ENCODE results near the gene FOXP1. TPM values are rescaled to one million over a fixed set of nuclear protein-coding genes. Genes with fewer than 3 reads are reported as not detected.

Gene FOXP1
- polyA plus RNA-seq, 1 donor (not counting 4 experiments of a cell fraction or from before 2014, with no cell fraction given) = 14.6 TPM

GRCh38 chr3:71625676-71626075 is 42.1 kb upstream of the FOXP1 start:
- Histone ChIP-seq H3K9me1 (ENCODE audit: control insufficient read depth, extremely low read depth, insufficient read depth, low read length) (no peaks in the 10 kb centered on the region), H3K9me3 (ENCODE audit: control insufficient read depth, low read depth, low read length) (no peaks in the 10 kb centered on the region), H3K4me2 (ENCODE audit: control insufficient read depth, extremely low read depth, insufficient read depth, low read depth, low read length) (no peak overlapping the region), H2AFZ (ENCODE audit: control insufficient read depth, low read length) (no peak overlapping the region), H3K4me3 (ENCODE audit: control insufficient read depth in 2 of 3, extremely low read depth in 1 of 3, insufficient read depth in 2 of 3, low read depth in 1 of 3, low read length in 3 of 3) (no peak overlapping the region), H3K36me3 (ENCODE audit: control insufficient read depth in 2 of 2, extremely low read depth in 1 of 2, insufficient read depth in 2 of 2, low read length in 2 of 2) (no peaks in the 10 kb centered on the region), H3K27ac (ENCODE audit: control insufficient read depth, insufficient read depth, low read length) (no peak overlapping the region), H4K20me1 (ENCODE audit: control insufficient read depth, extremely low read depth, insufficient read depth, low read length) (no peaks in the 10 kb centered on the region), H3K27me3 (ENCODE audit: control insufficient read depth, extremely low read depth, insufficient read depth, low read length) (peaks cover 3% of the 10 kb centered on the region), H3K79me2 (ENCODE audit: control insufficient read depth, insufficient read depth, low read length) (no peaks in the 10 kb centered on the region), H3K4me1 (ENCODE audit: control insufficient read depth, extremely low read depth, insufficient read depth, low read length) (no peaks in the 10 kb centered on the region), H3K9ac (ENCODE audit: control insufficient read depth, extremely low read depth, insufficient read depth, low read length) (no peak overlapping the region)
- TF ChIP-seq EZH2 (IDR thresholded peaks at IDR 0.05; ENCODE audit: low read length) = no peak
- TF ChIP-seq, protein P1, sequence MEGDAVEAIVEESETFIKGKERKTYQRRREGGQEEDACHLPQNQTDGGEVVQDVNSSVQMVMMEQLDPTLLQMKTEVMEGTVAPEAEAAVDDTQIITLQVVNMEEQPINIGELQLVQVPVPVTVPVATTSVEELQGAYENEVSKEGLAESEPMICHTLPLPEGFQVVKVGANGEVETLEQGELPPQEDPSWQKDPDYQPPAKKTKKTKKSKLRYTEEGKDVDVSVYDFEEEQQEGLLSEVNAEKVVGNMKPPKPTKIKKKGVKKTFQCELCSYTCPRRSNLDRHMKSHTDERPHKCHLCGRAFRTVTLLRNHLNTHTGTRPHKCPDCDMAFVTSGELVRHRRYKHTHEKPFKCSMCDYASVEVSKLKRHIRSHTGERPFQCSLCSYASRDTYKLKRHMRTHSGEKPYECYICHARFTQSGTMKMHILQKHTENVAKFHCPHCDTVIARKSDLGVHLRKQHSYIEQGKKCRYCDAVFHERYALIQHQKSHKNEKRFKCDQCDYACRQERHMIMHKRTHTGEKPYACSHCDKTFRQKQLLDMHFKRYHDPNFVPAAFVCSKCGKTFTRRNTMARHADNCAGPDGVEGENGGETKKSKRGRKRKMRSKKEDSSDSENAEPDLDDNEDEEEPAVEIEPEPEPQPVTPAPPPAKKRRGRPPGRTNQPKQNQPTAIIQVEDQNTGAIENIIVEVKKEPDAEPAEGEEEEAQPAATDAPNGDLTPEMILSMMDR (optimal IDR thresholded peaks at IDR 0.05 in 1 of 3, IDR thresholded peaks at IDR 0.05 in 1 of 3, conservative IDR thresholded peaks at IDR 0.05 in 1 of 3; ENCODE audit: extremely low read depth in 1 of 3, insufficient read depth in 2 of 3, low read length in 3 of 3) = no peak
- dilution Hi-C loops (cut with MboI; ENCODE audit: extremely low pct_ligation_motif_present, low sequenced_read_pairs) = no loop called here
- FAIRE-seq = no peak
- no peak for DNase-seq (ENCODE audit: low read depth, low spot score)

- Histone ChIP-seq H2AFZ (ENCODE audit: control insufficient read depth, low read length) (no peak overlapping the region), H3K9ac (ENCODE audit: control insufficient read depth, extremely low read depth, insufficient read depth, low read length) (no peak overlapping the region), H3K9me1 (ENCODE audit: control insufficient read depth, extremely low read depth, insufficient read depth, low read length) (no peaks in the 10 kb centered on the region), H3K36me3 (ENCODE audit: control insufficient read depth in 2 of 2, extremely low read depth in 1 of 2, insufficient read depth in 2 of 2, low read length in 2 of 2) (no peaks in the 10 kb centered on the region), H4K20me1 (ENCODE audit: control insufficient read depth, extremely low read depth, insufficient read depth, low read length) (no peaks in the 10 kb centered on the region), H3K9me3 (ENCODE audit: control insufficient read depth, low read depth, low read length) (no peaks in the 10 kb centered on the region), H3K4me1 (ENCODE audit: control insufficient read depth, extremely low read depth, insufficient read depth, low read length) (no peaks in the 10 kb centered on the region), H3K27me3 (ENCODE audit: control insufficient read depth, extremely low read depth, insufficient read depth, low read length) (no peaks in the 10 kb centered on the region), H3K79me2 (ENCODE audit: control insufficient read depth, insufficient read depth, low read length) (no peaks in the 10 kb centered on the region), H3K4me3 (ENCODE audit: control insufficient read depth in 2 of 3, extremely low read depth in 1 of 3, insufficient read depth in 2 of 3, low read depth in 1 of 3, low read length in 3 of 3) (no peak overlapping the region), H3K27ac (ENCODE audit: control insufficient read depth, insufficient read depth, low read length) (no peak overlapping the region), H3K4me2 (ENCODE audit: control insufficient read depth, extremely low read depth, insufficient read depth, low read depth, low read length) (no peak overlapping the region)
- TF ChIP-seq EZH2 (IDR thresholded peaks at IDR 0.05; ENCODE audit: low read length) = no peak
- TF ChIP-seq, protein P1 (optimal IDR thresholded peaks at IDR 0.05 in 1 of 3, IDR thresholded peaks at IDR 0.05 in 1 of 3, conservative IDR thresholded peaks at IDR 0.05 in 1 of 3; ENCODE audit: extremely low read depth in 1 of 3, insufficient read depth in 2 of 3, low read length in 3 of 3) = no peak
- no peak for FAIRE-seq
- DNase-seq (ENCODE audit: low read depth, low spot score) = no peak
- dilution Hi-C loops (cut with MboI; ENCODE audit: extremely low pct_ligation_motif_present, low sequenced_read_pairs) = no loop called here
These were observed 38.5 kb upstream of the FOXP1 start for GRCh38 chr3:71621825-71622537.

Data from keratinocyte (primary cell).